ENCODE data around the gene POMGNT2. TPM values are rescaled to one million over a fixed set of nuclear protein-coding genes. Genes with fewer than 3 reads are reported as not detected.

The POMGNT2 gene
- total RNA-seq, 1 experiment from 2014 or later = 45.7 TPM

DNA sequence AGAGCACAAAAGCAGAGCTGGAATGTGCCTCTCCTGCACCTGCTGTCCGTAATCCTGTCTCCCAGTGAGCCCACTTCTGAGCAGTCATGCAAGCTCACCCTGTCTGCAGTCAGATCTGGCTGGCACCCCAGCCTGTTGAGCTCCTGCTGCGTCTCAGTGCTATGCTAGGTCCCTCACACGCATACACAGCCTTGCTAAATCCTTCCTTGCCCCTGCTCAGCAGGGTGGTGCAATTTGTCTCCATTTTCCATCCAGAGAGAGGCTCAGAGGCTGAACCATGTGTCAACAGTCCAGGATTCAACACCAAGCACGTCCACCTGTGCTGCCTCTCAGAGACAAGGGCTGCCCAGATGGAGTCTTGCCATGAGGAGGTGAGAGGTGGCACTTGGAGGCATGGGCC, 11.0 kb downstream of the POMGNT2 start:
- CTCF ChIA-PET = no interaction called here

DNA sequence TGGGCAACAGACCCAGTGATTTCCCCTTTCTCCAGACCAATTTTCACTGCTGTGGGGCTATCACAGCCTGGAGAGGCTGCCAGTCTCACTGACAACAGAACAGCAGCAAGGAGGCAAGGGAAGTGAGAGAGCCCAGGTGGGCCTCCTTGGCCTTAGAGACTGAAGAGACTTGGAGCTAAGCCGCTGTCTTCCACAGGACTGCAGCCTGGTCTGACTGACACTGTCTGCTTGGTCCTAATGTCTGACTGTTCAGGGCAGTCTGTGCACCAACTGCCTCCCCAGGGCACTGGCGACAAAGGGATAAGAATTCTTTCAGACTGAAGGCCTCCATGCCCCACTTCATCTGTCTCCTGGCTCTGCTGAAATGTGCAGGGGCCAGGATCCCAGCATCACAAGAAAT, 11.5 kb downstream of the POMGNT2 start:
- no peak for DNase-seq
- Histone ChIP-seq H3K4me1 (ENCODE audit: insufficient read depth, low read length) (no peaks in the 10 kb centered on the region), H3K9me3 (ENCODE audit: low read length) (no peaks in the 10 kb centered on the region), H3K4me3 (ENCODE audit: low read length) (no peak overlapping the region), H4K20me1 (ENCODE audit: low read length) (no peaks in the 10 kb centered on the region), H3K9me2 (replicated peaks; ENCODE audit: low read length) (no peaks in the 10 kb centered on the region), H2AFZ (ENCODE audit: low read length) (no peak overlapping the region), H3K27ac (ENCODE audit: low read length) (no peak overlapping the region), H3F3A (ENCODE audit: low read length, unreplicated experiment) (no peaks in the 10 kb centered on the region), H3K79me2 (ENCODE audit: low read length) (0 out of 2 replicates have a peak, but pooled peaks cover 3% of the 10 kb centered on the region), H3K4me2 (ENCODE audit: low read length) (no peak overlapping the region), H3K9ac (ENCODE audit: low read length) (no peak overlapping the region), H3K36me3 (ENCODE audit: low read depth, low read length) (no peaks in the 10 kb centered on the region), H3K27me3 (ENCODE audit: low read length) (no peaks in the 10 kb centered on the region)
- TF ChIP-seq EZH2 (IDR thresholded peaks at IDR 0.05; ENCODE audit: low read length, unreplicated experiment) (no peak), CTCF (conservative IDR thresholded peaks at IDR 0.05; ENCODE audit: low read depth, low read length) (no peak), EZH2phosphoT487 (IDR thresholded peaks at IDR 0.05; ENCODE audit: borderline replicate concordance, low read length) (no peak)
- CTCF ChIA-PET = no interaction called here
- BruUV-seq (replicated peaks) = no TSS peak
- POLR2A ChIA-PET (ENCODE audit: unreplicated experiment) = no interaction called here
- intact Hi-C loops (cut with micrococcal nuclease) = no loop called here
- ATAC-seq = no peak

More for the DNA sequence above, 11.0 kb downstream of the POMGNT2 start:
- H3K4me2 ChIP-seq (ENCODE audit: low read length) = no peak overlapping the region
- H3F3A ChIP-seq (ENCODE audit: low read length, unreplicated experiment) = no peaks in the 10 kb centered on the region
- H3K9ac ChIP-seq (ENCODE audit: low read length) = no peak overlapping the region
- H3K27ac ChIP-seq (ENCODE audit: low read length) = no peak overlapping the region
- no peaks in the 10 kb centered on the region for H3K36me3 ChIP-seq (ENCODE audit: low read depth, low read length)
- no peak overlapping the region for H3K4me3 ChIP-seq (ENCODE audit: low read length)
- DNase-seq (no peak), ATAC-seq (no peak)
- H3K79me2 ChIP-seq (ENCODE audit: low read length) = 0 out of 2 replicates have a peak, but pooled peaks cover 5% of the 10 kb centered on the region
- H3K9me2 ChIP-seq (replicated peaks; ENCODE audit: low read length) = no peaks in the 10 kb centered on the region
- no peaks in the 10 kb centered on the region for H3K4me1 ChIP-seq (ENCODE audit: insufficient read depth, low read length)
- no TSS peak for BruUV-seq (replicated peaks)
- no peak overlapping the region for H2AFZ ChIP-seq (ENCODE audit: low read length)
- POLR2A ChIA-PET (ENCODE audit: unreplicated experiment) = no interaction called here
- no peaks in the 10 kb centered on the region for H4K20me1 ChIP-seq (ENCODE audit: low read length)
- TF ChIP-seq CTCF (conservative IDR thresholded peaks at IDR 0.05; ENCODE audit: low read depth, low read length) (no peak), EZH2phosphoT487 (IDR thresholded peaks at IDR 0.05; ENCODE audit: borderline replicate concordance, low read length) (no peak), EZH2 (IDR thresholded peaks at IDR 0.05; ENCODE audit: low read length, unreplicated experiment) (no peak)
- intact Hi-C loops (cut with micrococcal nuclease) = no loop called here
- H3K27me3 ChIP-seq (ENCODE audit: low read length) = no peaks in the 10 kb centered on the region
- no peaks in the 10 kb centered on the region for H3K9me3 ChIP-seq (ENCODE audit: low read length)

DNA sequence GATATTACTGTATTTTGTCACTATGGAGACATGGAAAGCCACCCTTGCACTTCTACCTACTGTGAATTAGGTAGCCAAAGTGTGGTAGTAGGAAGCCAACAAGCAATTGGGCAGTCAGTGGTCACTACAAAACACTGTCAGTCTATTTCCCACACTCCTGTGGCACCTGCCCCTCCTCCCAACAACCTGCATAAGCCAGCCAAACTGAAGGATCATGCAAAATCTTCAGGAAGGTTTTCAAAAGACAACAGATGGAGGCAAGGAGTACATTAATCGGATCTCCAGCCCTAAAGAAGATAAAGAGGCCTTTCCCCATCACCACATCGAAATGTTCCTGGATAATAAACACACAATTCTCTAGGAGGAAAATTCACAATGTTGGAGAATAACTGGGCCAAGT, 11.9 kb downstream of the POMGNT2 start:
- CTCF ChIA-PET = no interaction called here
- Histone ChIP-seq H3K36me3 (ENCODE audit: low read depth, low read length) (no peaks in the 10 kb centered on the region), H3K4me2 (ENCODE audit: low read length) (no peak overlapping the region), H3K4me3 (ENCODE audit: low read length) (no peak overlapping the region), H3K9me3 (ENCODE audit: low read length) (no peaks in the 10 kb centered on the region), H3K9ac (ENCODE audit: low read length) (no peak overlapping the region), H3K9me2 (replicated peaks; ENCODE audit: low read length) (no peaks in the 10 kb centered on the region), H3K27ac (ENCODE audit: low read length) (no peak overlapping the region), H2AFZ (ENCODE audit: low read length) (no peak overlapping the region), H4K20me1 (ENCODE audit: low read length) (no peaks in the 10 kb centered on the region), H3F3A (ENCODE audit: low read length, unreplicated experiment) (no peaks in the 10 kb centered on the region), H3K79me2 (ENCODE audit: low read length) (0 out of 2 replicates have a peak, but pooled peaks cover 3% of the 10 kb centered on the region), H3K4me1 (ENCODE audit: insufficient read depth, low read length) (no peaks in the 10 kb centered on the region), H3K27me3 (ENCODE audit: low read length) (no peaks in the 10 kb centered on the region)
- intact Hi-C loops (cut with micrococcal nuclease) = no loop called here
- no TSS peak for BruUV-seq (replicated peaks)
- DNase-seq (no peak), ATAC-seq (no peak)
- POLR2A ChIA-PET (ENCODE audit: unreplicated experiment) = no interaction called here
- TF ChIP-seq CTCF (conservative IDR thresholded peaks at IDR 0.05; ENCODE audit: low read depth, low read length) (no peak), EZH2phosphoT487 (IDR thresholded peaks at IDR 0.05; ENCODE audit: borderline replicate concordance, low read length) (no peak), EZH2 (IDR thresholded peaks at IDR 0.05; ENCODE audit: low read length, unreplicated experiment) (no peak)

Data from PC-3 (cell line).